A549 treated with AZD9567 at 1 μM for 4 hours (cell line): ENCODE results near the gene CALB2. TPM values are rescaled to one million over a fixed set of nuclear protein-coding genes. Genes with fewer than 3 reads are reported as not detected.

Experiments used
- total RNA-seq: library from RNA; stranded (reverse); fragments of 200-300 nt; extraction: Qiagen RNA extraction; gene quantifications from 5 replicates; pipeline ENCODE4 v1.2.3, GENCODE V29; 2022; ENCODE audit not compliant: insufficient read depth

The CALB2 gene
- total RNA-seq = 4.0 to 5.3 TPM (median 4.3 TPM) in 5 replicates

GRCh38 chr16:71358464-71358998 lies at the start of gene CALB2:
CALB2 (plus strand) TSS chr16:71358723; CDS start chr16:71358793, 70 bp downstream.

Other genes with a start within 250 kb of the CALB2 start
- 0.27 to 0.42 TPM (median 0.34 TPM) in 4 of 5 replicates, not detected in the other for gene HYDIN, start 128.0 kb upstream of the CALB2 start, total RNA-seq
- gene CMTR2, start 69.3 kb upstream of the CALB2 start, total RNA-seq = 11.4 to 14.2 TPM (median 13.6 TPM) in 5 replicates
- not detected in 5 replicates for gene TLE7, start 83.3 kb downstream of the CALB2 start, total RNA-seq
- 6.1 to 10.4 TPM (median 6.7 TPM) in 5 replicates for gene ZNF23, start 103.5 kb downstream of the CALB2 start, total RNA-seq
- 1.4 to 2.0 TPM (median 1.9 TPM) in 5 replicates for gene ZNF19, start 130.6 kb downstream of the CALB2 start, total RNA-seq
- 0.03 to 0.06 TPM in 2 of 5 replicates, not detected in the others for gene CHST4, start 167.7 kb downstream of the CALB2 start, total RNA-seq
- 0.02 to 0.48 TPM (median 0.05 TPM) in 3 of 5 replicates, not detected in the others for gene TAT, start 218.4 kb downstream of the CALB2 start, total RNA-seq